HepG2 (cell line): ENCODE measurements around the gene EXOC3L4.

Source experiments
- CTCF ChIP-seq: sonication (generic); formaldehyde crosslinking; IDR thresholded peaks from 2 replicates; pipeline ENCODE4 v1.5.0; 2020; ENCODE audit warnings: mild to moderate bottlenecking, missing genetic modification reagents, moderate library complexity
- POLR2A ChIP-seq, 2 experiments: IDR thresholded peaks; 2 replicates each; pipeline ENCODE4 v1.6.1; 2011; ENCODE audit warnings: low read depth in 2 of 2, low read length in 2 of 2, mild to moderate bottlenecking in 1 of 2, moderate library complexity in 1 of 2; ENCODE audit not compliant: insufficient read depth in 1 of 2
- TCF7L2 ChIP-seq: IDR thresholded peaks from 2 replicates; pipeline ENCODE4 v1.6.1; 2011; ENCODE audit warnings: mild to moderate bottlenecking, low read depth, low read length, moderate library complexity
- ZFYVE20 ChIP-seq: sonication (generic); formaldehyde crosslinking; IDR thresholded peaks from 2 replicates; pipeline ENCODE4 v1.8.0; 2023; ENCODE audit warnings: low read depth, mild to moderate bottlenecking, moderate library complexity, missing genetic modification reagents, borderline replicate concordance
- ZNF562 ChIP-seq: sonication (generic); formaldehyde crosslinking; IDR thresholded peaks from 2 replicates; pipeline ENCODE4 v1.8.0; 2022; ENCODE audit warnings: missing genetic modification reagents, borderline replicate concordance
- ZNF83 ChIP-seq: sonication (generic); formaldehyde crosslinking; IDR thresholded peaks from 2 replicates; pipeline ENCODE4 v1.4.0; 2020; ENCODE audit warnings: missing genetic modification reagents, mild to moderate bottlenecking, borderline replicate concordance

DNA sequence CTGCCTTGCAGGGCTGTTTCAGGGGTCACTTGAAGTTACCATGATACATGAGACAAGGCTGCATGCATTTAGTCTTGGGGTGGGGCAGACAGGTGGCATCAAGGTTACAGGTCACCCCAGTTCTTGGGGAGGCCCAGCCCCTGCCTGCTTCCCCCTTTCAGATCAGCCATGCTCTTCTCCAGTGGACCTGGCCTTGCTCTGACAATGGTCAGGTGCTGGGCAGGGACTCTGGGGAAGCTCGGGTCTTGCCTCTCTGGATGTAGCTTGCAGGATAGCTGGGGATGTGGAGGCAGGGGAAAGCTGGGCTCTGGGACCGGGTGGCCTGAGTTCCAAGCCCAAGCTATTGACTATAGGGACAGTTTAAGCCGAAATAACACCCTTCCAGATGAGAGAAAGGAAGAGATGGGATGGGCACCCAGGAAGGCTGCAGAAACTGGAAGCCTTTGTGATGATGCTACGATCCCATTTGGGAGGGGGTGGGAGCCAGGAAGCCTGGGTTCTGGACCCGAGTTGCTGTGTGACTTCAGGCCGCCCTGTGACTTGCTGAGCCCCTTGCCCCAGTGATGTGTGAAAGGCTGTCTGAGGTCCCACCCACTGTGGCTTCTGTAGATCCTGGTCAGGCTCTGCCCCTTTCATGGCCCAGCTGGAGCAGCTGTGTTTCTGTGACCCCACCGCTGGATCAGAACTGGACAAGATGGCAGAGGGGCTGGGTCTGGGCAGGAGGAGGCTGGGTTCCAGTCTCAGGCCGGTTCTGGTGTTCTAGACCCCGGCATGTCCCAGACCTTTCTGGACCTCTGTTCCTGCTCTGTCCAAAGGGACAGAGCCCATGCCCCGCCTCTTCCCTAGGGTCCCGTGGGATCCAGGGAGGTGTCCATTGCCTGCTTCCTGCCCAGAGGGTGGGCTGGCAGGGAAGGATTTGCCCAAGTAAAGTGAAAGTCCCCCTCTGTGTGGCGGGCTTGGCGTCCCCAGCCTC is 30.9 kb downstream of the EXOC3L4 start:
- no peak for TF ChIP-seq POLR2A (IDR thresholded peaks at IDR 0.05; ENCODE audit: insufficient read depth in 1 of 2, low read depth in 2 of 2, low read length in 2 of 2)
- TF ChIP-seq ZNF562 (CRISPR knock-in tag) = no peak
- no peak for TF ChIP-seq CTCF (CRISPR knock-in tag)
- no peak for TF ChIP-seq ZNF83 (CRISPR knock-in tag)
- TF ChIP-seq TCF7L2 = no peak
- no peak for TF ChIP-seq ZFYVE20 (CRISPR knock-in tag)
